ENCODE measurements around the gene EXOC2. TPM values are rescaled to one million over a fixed set of nuclear protein-coding genes. Genes with fewer than 3 reads are reported as not detected.
A peak's percentile ranks its signal among the peaks of the same experiment; 100 is the strongest.

Gene EXOC2
- total and polyA plus RNA-seq, 2 donors = 12.1 to 22.1 TPM

- H3K27ac ChIP-seq (ENCODE audit: low read depth in 1 of 2, low read length in 1 of 2) = no peak overlapping the region
- WGBS = 88% methylated on average over 9 of the region's 9 CpGs
- no peaks in the 10 kb centered on the region for H3K36me3 ChIP-seq (ENCODE audit: control insufficient read depth in 2 of 2, insufficient read depth in 2 of 2, low read length in 1 of 2)
- no peak for DNase-seq (ENCODE audit: low read depth in 6 of 9, low spot score in 9 of 9)
- H3K9me3 ChIP-seq (ENCODE audit: control insufficient read depth in 2 of 2, insufficient read depth in 1 of 2, low read length in 1 of 2) = no peaks in the 10 kb centered on the region
- peaks cover 0 to 3% of the 10 kb centered on the region in 2 donors for H3K4me1 ChIP-seq (ENCODE audit: control insufficient read depth in 2 of 2, insufficient read depth in 2 of 2, low read length in 2 of 2)
- peaks cover 0 to 4% of the 10 kb centered on the region in 2 donors for H3K27me3 ChIP-seq (ENCODE audit: control insufficient read depth in 2 of 2, insufficient read depth in 1 of 2, low read length in 1 of 2)
- no peak overlapping the region for H3K4me3 ChIP-seq (ENCODE audit: low read length in 2 of 2)
Measured at GRCh38 chr6:452301-453067, 240.5 kb downstream of the EXOC2 start.

GRCh38 chr6:451847-452246 is 241.1 kb downstream of the EXOC2 start:
- 98% methylated on average over 8 of the region's 8 CpGs for WGBS
- no peak for DNase-seq (ENCODE audit: low read depth in 6 of 9, low spot score in 9 of 9)
- peaks cover 4 to 10% of the 10 kb centered on the region in 2 donors for H3K4me1 ChIP-seq (ENCODE audit: control insufficient read depth in 2 of 2, insufficient read depth in 2 of 2, low read length in 2 of 2)
- H3K36me3 ChIP-seq (ENCODE audit: control insufficient read depth in 2 of 2, insufficient read depth in 2 of 2, low read length in 1 of 2) = no peaks in the 10 kb centered on the region
- no peaks in the 10 kb centered on the region for H3K9me3 ChIP-seq (ENCODE audit: control insufficient read depth in 2 of 2, insufficient read depth in 1 of 2, low read length in 1 of 2)
- H3K27ac ChIP-seq (ENCODE audit: low read depth in 1 of 2, low read length in 1 of 2) = no peak overlapping the region
- H3K4me3 ChIP-seq (ENCODE audit: low read length in 2 of 2) = no peak overlapping the region
- H3K27me3 ChIP-seq (ENCODE audit: control insufficient read depth in 2 of 2, insufficient read depth in 1 of 2, low read length in 1 of 2) = peaks cover 0 to 4% of the 10 kb centered on the region in 2 donors

- no peak overlapping the region for H3K27ac ChIP-seq (ENCODE audit: low read depth in 1 of 2, low read length in 1 of 2)
- H3K4me3 ChIP-seq (ENCODE audit: low read length in 2 of 2) = no peak overlapping the region
- DNase-seq (ENCODE audit: low read depth in 6 of 9, low spot score in 9 of 9) = no peak
Measured at GRCh38 chr6:451336-451735, 241.6 kb downstream of the EXOC2 start.

GRCh38 chr6:449486-450419 is 243.2 kb downstream of the EXOC2 start:
- 97% methylated on average over 62 of the region's 62 CpGs for WGBS
- DNase-seq (ENCODE audit: low read depth in 6 of 9, low spot score in 9 of 9) = no peak
- H3K27me3 ChIP-seq (ENCODE audit: control insufficient read depth in 2 of 2, insufficient read depth in 1 of 2, low read length in 1 of 2) = peaks cover 0 to 4% of the 10 kb centered on the region in 2 donors
- H3K36me3 ChIP-seq (ENCODE audit: control insufficient read depth in 2 of 2, insufficient read depth in 2 of 2, low read length in 1 of 2) = no peaks in the 10 kb centered on the region
- H3K9me3 ChIP-seq (ENCODE audit: control insufficient read depth in 2 of 2, insufficient read depth in 1 of 2, low read length in 1 of 2) = no peaks in the 10 kb centered on the region
- peak overlapping the region in 1 of 2 donors; percentile 38 for H3K27ac ChIP-seq (ENCODE audit: low read depth in 1 of 2, low read length in 1 of 2)
- H3K4me1 ChIP-seq (ENCODE audit: control insufficient read depth in 2 of 2, insufficient read depth in 2 of 2, low read length in 2 of 2) = peaks cover 12 to 30% of the 10 kb centered on the region in 2 donors
- H3K4me3 ChIP-seq (ENCODE audit: low read length in 2 of 2) = no peak overlapping the region

More at GRCh38 chr6:451336-451735, 241.6 kb downstream of the EXOC2 start:
- H3K4me1 ChIP-seq (ENCODE audit: control insufficient read depth in 2 of 2, insufficient read depth in 2 of 2, low read length in 2 of 2) = peaks cover 9 to 15% of the 10 kb centered on the region in 2 donors
- H3K9me3 ChIP-seq (ENCODE audit: control insufficient read depth in 2 of 2, insufficient read depth in 1 of 2, low read length in 1 of 2) = no peaks in the 10 kb centered on the region
- WGBS = 95% methylated on average over 12 of the region's 12 CpGs
- H3K27me3 ChIP-seq (ENCODE audit: control insufficient read depth in 2 of 2, insufficient read depth in 1 of 2, low read length in 1 of 2) = peaks cover 0 to 4% of the 10 kb centered on the region in 2 donors
- no peaks in the 10 kb centered on the region for H3K36me3 ChIP-seq (ENCODE audit: control insufficient read depth in 2 of 2, insufficient read depth in 2 of 2, low read length in 1 of 2)

GRCh38 chr6:449057-449430 is 243.9 kb downstream of the EXOC2 start:
- Histone ChIP-seq H3K4me3 (ENCODE audit: low read length in 2 of 2) (no peak overlapping the region), H3K4me1 (ENCODE audit: control insufficient read depth in 2 of 2, insufficient read depth in 2 of 2, low read length in 2 of 2) (peaks cover 15 to 34% of the 10 kb centered on the region in 2 donors), H3K27me3 (ENCODE audit: control insufficient read depth in 2 of 2, insufficient read depth in 1 of 2, low read length in 1 of 2) (peaks cover 0 to 4% of the 10 kb centered on the region in 2 donors), H3K36me3 (ENCODE audit: control insufficient read depth in 2 of 2, insufficient read depth in 2 of 2, low read length in 1 of 2) (no peaks in the 10 kb centered on the region), H3K27ac (ENCODE audit: low read depth in 1 of 2, low read length in 1 of 2) (no peak overlapping the region), H3K9me3 (ENCODE audit: control insufficient read depth in 2 of 2, insufficient read depth in 1 of 2, low read length in 1 of 2) (no peaks in the 10 kb centered on the region)
- no peak for DNase-seq (ENCODE audit: low read depth in 6 of 9, low spot score in 9 of 9)
- WGBS = 92% methylated on average over 12 of the region's 12 CpGs

GRCh38 chr6:448296-449056 is 244.5 kb downstream of the EXOC2 start:
- no peaks in the 10 kb centered on the region for H3K36me3 ChIP-seq (ENCODE audit: control insufficient read depth in 2 of 2, insufficient read depth in 2 of 2, low read length in 1 of 2)
- DNase-seq (ENCODE audit: low read depth in 6 of 9, low spot score in 9 of 9) = no peak
- no peak overlapping the region for H3K4me3 ChIP-seq (ENCODE audit: low read length in 2 of 2)
- H3K9me3 ChIP-seq (ENCODE audit: control insufficient read depth in 2 of 2, insufficient read depth in 1 of 2, low read length in 1 of 2) = no peaks in the 10 kb centered on the region
- 91% methylated on average over 19 of the region's 19 CpGs for WGBS
- no peak overlapping the region for H3K27ac ChIP-seq (ENCODE audit: low read depth in 1 of 2, low read length in 1 of 2)
- H3K27me3 ChIP-seq (ENCODE audit: control insufficient read depth in 2 of 2, insufficient read depth in 1 of 2, low read length in 1 of 2) = peaks cover 0 to 4% of the 10 kb centered on the region in 2 donors
- H3K4me1 ChIP-seq (ENCODE audit: control insufficient read depth in 2 of 2, insufficient read depth in 2 of 2, low read length in 2 of 2) = peaks cover 16 to 37% of the 10 kb centered on the region in 2 donors

GRCh38 chr6:447381-448165 is 245.4 kb downstream of the EXOC2 start:
- H3K9me3 ChIP-seq (ENCODE audit: control insufficient read depth in 2 of 2, insufficient read depth in 1 of 2, low read length in 1 of 2) = no peaks in the 10 kb centered on the region
- no peak overlapping the region for H3K4me3 ChIP-seq (ENCODE audit: low read length in 2 of 2)
- no peaks in the 10 kb centered on the region for H3K27me3 ChIP-seq (ENCODE audit: control insufficient read depth in 2 of 2, insufficient read depth in 1 of 2, low read length in 1 of 2)
- 92% methylated on average over 29 of the region's 29 CpGs for whole genome bisulfite sequencing
- no peak for DNase-seq (ENCODE audit: low read depth in 6 of 9, low spot score in 9 of 9)
- peak overlapping the region in 1 of 2 donors; percentile 83 for H3K27ac ChIP-seq (ENCODE audit: low read depth in 1 of 2, low read length in 1 of 2)
- peaks cover 18 to 37% of the 10 kb centered on the region in 2 donors for H3K4me1 ChIP-seq (ENCODE audit: control insufficient read depth in 2 of 2, insufficient read depth in 2 of 2, low read length in 2 of 2)
- H3K36me3 ChIP-seq (ENCODE audit: control insufficient read depth in 2 of 2, insufficient read depth in 2 of 2, low read length in 1 of 2) = no peaks in the 10 kb centered on the region

All from thymus (tissue), 11 donors.